Measurements from ENCODE around the gene CTNNBIP1. TPM values are rescaled to one million over a fixed set of nuclear protein-coding genes. Genes with fewer than 3 reads are reported as not detected.

CTNNBIP1 gene
- total RNA-seq, 2 donors from 2014 or later: 16.3 to 21.6 TPM

GRCh38 chr1:9852410-9853248 is 57.4 kb downstream of the CTNNBIP1 start:
- H3K4me3 Mint-ChIP-seq: no peak overlapping the region
- peaks cover 20% of the 10 kb centered on the region for H3K4me1 Mint-ChIP-seq (ENCODE audit: low read depth)
- H3K27me3 Mint-ChIP-seq (ENCODE audit: low read depth): no peaks in the 10 kb centered on the region
- ATAC-seq (replicated peaks in 1 of 2) (no peak), DNase-seq (no peak)
- no peak overlapping the region for H3K27ac Mint-ChIP-seq
- H3K36me3 Mint-ChIP-seq (ENCODE audit: insufficient read depth in 2 of 2): peaks cover 6 to 7% of the 10 kb centered on the region in 2 donors
- H3K9me3 Mint-ChIP-seq: peaks cover 0 to 4% of the 10 kb centered on the region in 2 donors

GRCh38 chr1:9852004-9852403 is 58.1 kb downstream of the CTNNBIP1 start:
- Mint-ChIP-seq H3K36me3 (ENCODE audit: insufficient read depth in 2 of 2) (peaks cover 6 to 7% of the 10 kb centered on the region in 2 donors), H3K27ac (no peak overlapping the region), H3K27me3 (ENCODE audit: low read depth) (no peaks in the 10 kb centered on the region), H3K4me3 (no peak overlapping the region), H3K4me1 (ENCODE audit: low read depth) (peaks cover 20% of the 10 kb centered on the region), H3K9me3 (peaks cover 0 to 4% of the 10 kb centered on the region in 2 donors)
- ATAC-seq (replicated peaks in 1 of 2): no peak
- no peak for DNase-seq

GRCh38 chr1:9850442-9851162 is 59.5 kb downstream of the CTNNBIP1 start:
- H3K27ac Mint-ChIP-seq: no peak overlapping the region
- peaks cover 6 to 7% of the 10 kb centered on the region in 2 donors for H3K36me3 Mint-ChIP-seq (ENCODE audit: insufficient read depth in 2 of 2)
- H3K27me3 Mint-ChIP-seq (ENCODE audit: low read depth): no peaks in the 10 kb centered on the region
- DNase-seq (no peak), ATAC-seq (replicated peaks in 1 of 2) (peak in 1 of 2 donors; percentile 40)
- H3K9me3 Mint-ChIP-seq: peaks cover 0 to 4% of the 10 kb centered on the region in 2 donors
- H3K4me3 Mint-ChIP-seq: peak overlapping the region; percentile 56 to 70
- peaks cover 20% of the 10 kb centered on the region for H3K4me1 Mint-ChIP-seq (ENCODE audit: low read depth)

- Mint-ChIP-seq H3K36me3 (ENCODE audit: insufficient read depth in 2 of 2) (peaks cover 6 to 7% of the 10 kb centered on the region in 2 donors), H3K4me3 (peak overlapping the region; percentile 43 to 70), H3K27me3 (ENCODE audit: low read depth) (no peaks in the 10 kb centered on the region), H3K9me3 (peaks cover 0 to 4% of the 10 kb centered on the region in 2 donors), H3K27ac (no peak overlapping the region), H3K4me1 (ENCODE audit: low read depth) (peaks cover 20% of the 10 kb centered on the region)
- ATAC-seq (replicated peaks in 1 of 2): peak in 1 of 2 donors; percentile 51
- DNase-seq: no peak
Observed at GRCh38 chr1:9849691-9850441, 60.2 kb downstream of the CTNNBIP1 start.

- no peaks in the 10 kb centered on the region for H3K27me3 Mint-ChIP-seq (ENCODE audit: low read depth)
- DNase-seq: no peak
- H3K4me3 Mint-ChIP-seq: no peak overlapping the region
- no peak overlapping the region for H3K27ac Mint-ChIP-seq
- H3K4me1 Mint-ChIP-seq (ENCODE audit: low read depth): peaks cover 20% of the 10 kb centered on the region
- H3K36me3 Mint-ChIP-seq (ENCODE audit: insufficient read depth in 2 of 2): no peaks in the 10 kb centered on the region
- ATAC-seq (replicated peaks in 1 of 2): no peak
- H3K9me3 Mint-ChIP-seq: no peaks in the 10 kb centered on the region
Observed at GRCh38 chr1:9848022-9848421, 62.0 kb downstream of the CTNNBIP1 start.

GRCh38 chr1:9847269-9847668 is 62.8 kb downstream of the CTNNBIP1 start:
- H3K27me3 Mint-ChIP-seq (ENCODE audit: low read depth): no peaks in the 10 kb centered on the region
- H3K27ac Mint-ChIP-seq: no peak overlapping the region
- ATAC-seq (replicated peaks in 1 of 2): no peak
- no peaks in the 10 kb centered on the region for H3K36me3 Mint-ChIP-seq (ENCODE audit: insufficient read depth in 2 of 2)
- no peaks in the 10 kb centered on the region for H3K9me3 Mint-ChIP-seq
- H3K4me1 Mint-ChIP-seq (ENCODE audit: low read depth): peaks cover 20% of the 10 kb centered on the region
- DNase-seq: no peak
- H3K4me3 Mint-ChIP-seq: no peak overlapping the region

GRCh38 chr1:9846611-9847171 is 63.4 kb downstream of the CTNNBIP1 start:
- H3K36me3 Mint-ChIP-seq (ENCODE audit: insufficient read depth in 2 of 2): no peaks in the 10 kb centered on the region
- peaks cover 20% of the 10 kb centered on the region for H3K4me1 Mint-ChIP-seq (ENCODE audit: low read depth)
- no peak overlapping the region for H3K4me3 Mint-ChIP-seq
- H3K27ac Mint-ChIP-seq: no peak overlapping the region
- DNase-seq (no peak), ATAC-seq (replicated peaks in 1 of 2) (no peak)
- H3K27me3 Mint-ChIP-seq (ENCODE audit: low read depth): no peaks in the 10 kb centered on the region
- H3K9me3 Mint-ChIP-seq: no peaks in the 10 kb centered on the region

- Mint-ChIP-seq H3K27ac (no peak overlapping the region), H3K4me3 (no peak overlapping the region), H3K9me3 (no peaks in the 10 kb centered on the region), H3K4me1 (ENCODE audit: low read depth) (peaks cover 19% of the 10 kb centered on the region), H3K36me3 (ENCODE audit: insufficient read depth in 2 of 2) (no peaks in the 10 kb centered on the region), H3K27me3 (ENCODE audit: low read depth) (no peaks in the 10 kb centered on the region)
- DNase-seq (no peak), ATAC-seq (replicated peaks in 1 of 2) (no peak)
Observed at GRCh38 chr1:9845914-9846313, 64.2 kb downstream of the CTNNBIP1 start.

- no peak for ATAC-seq (replicated peaks in 1 of 2)
- Mint-ChIP-seq H3K9me3 (no peaks in the 10 kb centered on the region), H3K4me1 (ENCODE audit: low read depth) (peaks cover 7% of the 10 kb centered on the region), H3K27me3 (ENCODE audit: low read depth) (no peaks in the 10 kb centered on the region), H3K36me3 (ENCODE audit: insufficient read depth in 2 of 2) (no peaks in the 10 kb centered on the region), H3K4me3 (no peak overlapping the region), H3K27ac (no peak overlapping the region)
- no peak for DNase-seq
Observed at GRCh38 chr1:9844756-9845155, 65.3 kb downstream of the CTNNBIP1 start.

- Mint-ChIP-seq H3K36me3 (ENCODE audit: insufficient read depth in 2 of 2) (no peaks in the 10 kb centered on the region), H3K4me1 (ENCODE audit: low read depth) (peaks cover under 1% of the 10 kb centered on the region), H3K27ac (no peak overlapping the region), H3K4me3 (no peak overlapping the region), H3K27me3 (ENCODE audit: low read depth) (no peaks in the 10 kb centered on the region), H3K9me3 (no peaks in the 10 kb centered on the region)
- no peak for DNase-seq
- no peak for ATAC-seq (replicated peaks in 1 of 2)
Observed at GRCh38 chr1:9844106-9844505, 66.0 kb downstream of the CTNNBIP1 start.

- no peak for ATAC-seq (replicated peaks in 1 of 2)
- Mint-ChIP-seq H3K27me3 (ENCODE audit: low read depth) (no peaks in the 10 kb centered on the region), H3K4me3 (no peak overlapping the region), H3K27ac (no peak overlapping the region), H3K36me3 (ENCODE audit: insufficient read depth in 2 of 2) (no peaks in the 10 kb centered on the region), H3K9me3 (no peaks in the 10 kb centered on the region), H3K4me1 (ENCODE audit: low read depth) (no peaks in the 10 kb centered on the region)
- no peak for DNase-seq
Observed at GRCh38 chr1:9843576-9843945, 66.5 kb downstream of the CTNNBIP1 start.

- Mint-ChIP-seq H3K4me1 (ENCODE audit: low read depth) (no peaks in the 10 kb centered on the region), H3K36me3 (ENCODE audit: insufficient read depth in 2 of 2) (no peaks in the 10 kb centered on the region), H3K27ac (no peak overlapping the region), H3K4me3 (no peak overlapping the region), H3K9me3 (no peaks in the 10 kb centered on the region), H3K27me3 (ENCODE audit: low read depth) (no peaks in the 10 kb centered on the region)
- DNase-seq (no peak), ATAC-seq (replicated peaks in 1 of 2) (no peak)
Observed at GRCh38 chr1:9842781-9843575, 67.1 kb downstream of the CTNNBIP1 start.

Data from activated T-cell treated with anti-CD3 and anti-CD28 coated beads, Interleukin-2, amount 50 U/mL, for 72 hours (primary cell).